Left cardiac atrium (tissue), 4 donors: ENCODE measurements around the gene SSC4D. TPM values are rescaled to one million over a fixed set of nuclear protein-coding genes. Genes with fewer than 3 reads are reported as not detected.
A peak's percentile ranks its signal among the peaks of the same experiment; 100 is the strongest.
"Not testable (repeated sequence)": the region's sequence is repeated elsewhere in the genome, so short reads cannot be mapped to it uniquely, and the experiment has no call there.

Experiments used
- ATAC-seq, 2 donors: fragments of 200-7000 bp; cut with Tn5 transposase; one replicate each; pipeline ENCODE4 v1.9.1; 2020; ENCODE audit warnings: mild to moderate bottlenecking in 2 of 2, moderate library complexity in 2 of 2
- DNase-seq: peaks from one replicate; pipeline ENCODE4 v3.0.0-alpha.2; 2020
- intact Hi-C, 2 donors: fragments of 100-400 bp; cut with DNase I; formaldehyde crosslinking; loops; one replicate each; pipeline versions ENCODE4 v1.14.1 to v1.15.1; 2022 to 2023
- total RNA-seq, 2 donors: library from RNA; stranded (reverse); fragmentation: NEBNext Ultra II Directional; extraction: Animal tissue kit (Norgen Biotek cat#: 25700); gene quantifications; one replicate each; pipeline ENCODE4 v1.2.1, GENCODE V29; 2021
- donor health status: DM: no; HTN: yes; CAD: no.
- donor health status: DM: no; HTN: yes; CAD: no; lungs with severe emphysema.
- donor health status: DM: yes; HTN: yes; CAD: no.
- donor health status: Dilated cardiomyopathy.

Gene SSC4D
- total RNA-seq, 2 donors from 2014 or later: 0.55 to 1.4 TPM

DNA sequence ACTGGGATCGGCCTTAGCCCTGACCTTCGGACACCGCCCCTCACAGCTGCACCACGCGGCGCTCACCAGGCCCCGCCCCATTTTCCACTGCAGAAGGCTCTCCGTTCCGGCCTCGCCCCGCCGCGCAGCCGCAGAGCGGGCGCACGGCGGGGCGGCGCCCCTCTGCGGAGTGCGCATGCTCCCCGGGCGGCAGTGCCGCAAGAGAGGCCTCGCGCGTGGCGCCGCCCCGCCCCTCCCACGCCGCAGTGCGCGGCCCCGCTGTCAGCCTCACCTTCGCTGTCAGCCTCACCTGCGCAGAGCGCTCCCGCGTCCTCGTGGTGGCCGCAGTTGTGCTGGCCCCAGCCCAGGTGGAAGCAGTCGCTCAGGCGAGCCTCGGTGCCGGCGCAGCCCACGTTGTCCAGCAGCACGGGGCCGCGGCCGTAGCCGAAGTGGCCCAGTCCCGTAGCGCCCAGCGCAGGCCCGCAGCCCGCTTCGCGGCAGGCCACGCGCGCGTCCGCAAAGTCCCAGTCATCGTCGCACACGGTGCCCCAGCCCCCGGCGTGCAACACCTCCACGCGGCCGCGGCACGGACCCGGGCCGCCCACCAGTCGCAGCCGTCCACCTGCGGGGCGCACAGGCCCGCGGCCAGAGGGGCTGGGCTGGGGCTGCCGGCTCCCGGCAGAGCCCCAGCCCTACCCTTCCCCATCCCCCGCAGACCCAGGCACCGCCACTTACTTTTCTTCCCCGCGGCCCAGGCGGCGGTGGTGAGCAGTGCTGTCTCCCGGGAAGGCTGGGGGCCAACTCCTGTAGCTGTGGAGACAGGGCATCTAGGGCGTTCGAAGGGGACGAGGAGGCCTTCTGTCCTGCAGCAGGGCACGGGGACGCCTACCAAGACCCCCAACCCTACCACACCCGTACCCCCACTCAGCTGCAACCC, 16.1 kb downstream of the SSC4D start:
- peak; percentile 96 for DNase-seq
- ATAC-seq: peak; percentile 93 to 94
- intact Hi-C loops: no loop called here

DNA sequence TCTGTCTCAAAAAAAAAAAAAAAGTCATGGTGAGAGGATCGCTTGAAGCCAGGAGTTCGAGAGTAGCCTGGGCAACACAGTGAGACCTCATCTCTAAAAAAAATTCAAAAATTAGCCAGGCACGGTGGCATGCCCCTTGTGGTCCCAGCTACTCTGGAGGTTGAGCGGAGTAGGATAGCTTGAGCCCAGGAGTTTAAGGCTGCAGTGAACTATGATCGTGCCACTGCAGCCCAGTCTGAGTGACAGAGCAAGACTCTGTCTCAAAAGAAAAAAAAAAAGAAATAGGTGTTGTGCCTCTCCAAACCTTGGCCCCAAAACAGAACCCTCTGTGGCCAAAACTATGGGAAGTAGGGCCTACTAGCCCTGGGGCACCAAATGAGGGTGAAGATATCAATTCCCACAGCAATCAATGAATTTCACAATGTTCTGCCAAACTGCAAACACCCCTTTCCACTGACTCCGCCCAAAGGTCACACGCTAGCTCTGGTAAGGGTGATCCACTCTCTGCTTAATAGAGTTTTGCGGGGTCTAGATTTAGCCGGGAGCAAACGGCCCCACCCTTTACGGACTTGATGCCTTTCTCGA, 16.9 kb downstream of the SSC4D start:
- intact Hi-C loops: no loop called here

DNA sequence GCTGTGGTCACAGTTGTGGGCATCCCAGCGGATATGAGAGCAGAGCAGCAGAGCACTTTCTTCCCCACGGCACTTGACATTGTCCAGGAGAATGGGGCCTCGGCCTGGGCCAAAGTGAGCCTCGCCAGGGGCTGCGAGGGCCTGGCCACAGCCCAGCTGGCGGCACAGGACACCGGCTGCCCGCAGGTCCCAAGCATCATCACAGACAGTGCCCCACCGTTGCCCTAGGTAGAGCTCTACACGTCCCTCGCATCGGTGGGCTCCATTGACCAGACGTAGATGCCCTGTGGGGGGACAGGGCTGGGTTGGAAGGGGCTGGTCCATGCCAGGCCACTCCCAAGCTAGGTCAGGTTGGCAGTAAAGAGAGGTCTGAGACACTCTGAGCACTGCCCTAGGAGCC, 19.4 kb downstream of the SSC4D start:
- intact Hi-C loops: no loop called here
- DNase-seq (no peak), ATAC-seq (no peak)

More for the DNA sequence above, 16.9 kb downstream of the SSC4D start:
- no peak for DNase-seq
- ATAC-seq: no peak

DNA sequence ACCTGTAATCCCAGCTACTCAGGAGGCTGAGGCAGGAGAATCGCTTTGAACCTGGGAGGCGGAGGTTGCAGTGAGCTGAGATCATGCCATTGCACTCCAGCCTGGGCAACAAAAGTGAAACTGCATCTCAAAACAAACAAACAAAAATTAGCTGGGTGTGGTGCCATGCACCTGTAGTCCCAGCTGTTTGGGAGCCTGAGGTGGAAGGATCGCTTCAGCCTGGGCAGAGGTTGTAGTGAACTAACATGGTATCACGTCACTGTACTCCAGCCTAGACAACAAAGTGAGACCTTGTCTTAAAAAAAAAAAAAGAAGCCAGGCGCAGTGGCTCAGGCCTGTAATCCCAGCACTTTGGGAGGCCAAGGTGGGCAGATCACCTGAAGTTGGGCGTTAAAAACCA, 21.7 kb downstream of the SSC4D start:
- ATAC-seq, DNase-seq, intact Hi-C loops: not testable (repeated sequence)

DNA sequence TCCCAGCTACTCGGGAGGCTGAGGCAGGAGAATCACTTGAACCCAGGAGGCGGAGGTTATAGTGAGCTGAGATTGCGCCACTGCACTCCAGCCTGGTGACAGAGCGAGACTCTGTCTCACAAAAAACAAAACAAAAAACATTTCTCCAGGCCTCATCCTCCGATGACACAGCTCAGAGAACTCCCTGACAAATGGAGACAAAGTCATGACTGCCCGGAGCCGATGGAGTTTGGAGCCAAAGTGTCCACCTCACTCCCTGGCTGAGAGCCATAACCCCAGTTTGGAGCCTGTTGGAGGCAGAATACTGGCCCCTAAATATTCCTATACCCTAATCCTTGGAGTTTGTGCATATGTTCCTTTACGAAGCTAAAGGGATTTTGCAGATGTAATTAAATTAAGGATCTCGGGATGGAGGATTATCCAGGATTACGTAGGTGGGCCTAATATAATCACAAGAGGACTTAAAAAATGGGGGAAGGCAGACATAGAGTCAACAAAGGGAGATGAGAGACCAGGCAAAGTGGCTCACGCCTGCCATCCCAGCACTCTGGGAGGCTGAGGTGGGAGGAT, 22.7 kb downstream of the SSC4D start:
- intact Hi-C loops: no loop called here
- ATAC-seq: no peak

DNA sequence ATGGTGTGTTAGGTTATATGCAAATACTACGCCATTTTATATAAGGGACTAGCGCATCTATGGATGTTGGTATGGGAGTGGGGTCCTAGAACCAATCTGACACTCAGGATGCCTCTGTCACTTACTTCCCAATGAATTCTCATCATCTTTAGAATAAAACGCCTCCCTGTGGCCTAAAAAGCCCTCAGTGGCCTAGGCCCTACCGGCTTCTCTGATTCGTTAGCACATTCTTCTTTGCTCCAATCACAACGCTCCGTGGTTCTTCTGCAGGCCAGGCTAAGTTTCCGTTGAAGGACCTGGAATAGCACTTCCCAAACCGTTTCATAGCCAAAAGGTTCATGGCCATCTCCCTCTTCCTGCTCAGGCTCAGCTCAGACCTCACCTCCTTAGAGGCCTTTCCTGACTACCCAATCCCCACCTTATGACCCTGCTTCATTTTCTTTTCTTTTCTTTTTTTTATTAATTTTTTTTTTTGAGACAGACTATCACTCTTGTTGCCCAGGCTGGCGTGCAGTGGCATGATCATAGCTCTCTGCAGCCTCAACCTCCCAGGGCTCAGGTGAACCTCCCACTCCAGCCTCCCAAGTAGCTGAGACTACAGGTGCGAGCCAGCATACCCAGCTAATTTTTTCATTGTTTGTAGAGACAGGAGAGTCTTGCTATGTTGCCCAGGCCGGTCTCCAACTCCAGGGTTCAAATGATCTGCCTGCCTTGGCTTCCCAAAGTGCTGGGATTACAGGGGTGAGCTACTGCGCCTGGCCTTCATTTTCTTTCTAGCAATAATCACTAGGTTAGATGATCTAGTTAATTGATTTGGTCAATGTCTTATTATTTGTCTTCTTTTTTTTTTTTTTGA, 26.2 kb downstream of the SSC4D start:
- ATAC-seq (no peak), DNase-seq (no peak)
- intact Hi-C loops: no loop called here

More for the DNA sequence above, 22.7 kb downstream of the SSC4D start:
- DNase-seq: no peak

DNA sequence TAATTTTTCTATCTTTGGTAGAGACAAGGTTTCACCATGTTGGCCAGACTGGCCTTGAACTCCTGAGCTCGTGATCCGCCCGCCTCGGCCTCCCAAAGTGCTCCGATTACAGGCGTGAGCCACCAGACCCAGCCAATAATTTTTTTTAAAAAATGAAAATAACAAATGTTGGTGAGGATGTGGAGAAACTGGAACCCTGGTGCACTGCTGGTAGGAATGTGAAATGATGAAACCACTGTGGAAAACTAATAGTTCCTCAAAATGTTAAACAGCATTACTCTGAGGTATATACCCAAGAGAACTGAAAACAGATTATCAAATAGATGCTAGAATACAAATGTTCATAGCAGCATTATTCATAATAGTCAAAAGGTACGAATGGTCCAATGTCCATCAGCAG, 27.7 kb downstream of the SSC4D start:
- intact Hi-C loops: no loop called here
- DNase-seq (no peak), ATAC-seq (no peak)

DNA sequence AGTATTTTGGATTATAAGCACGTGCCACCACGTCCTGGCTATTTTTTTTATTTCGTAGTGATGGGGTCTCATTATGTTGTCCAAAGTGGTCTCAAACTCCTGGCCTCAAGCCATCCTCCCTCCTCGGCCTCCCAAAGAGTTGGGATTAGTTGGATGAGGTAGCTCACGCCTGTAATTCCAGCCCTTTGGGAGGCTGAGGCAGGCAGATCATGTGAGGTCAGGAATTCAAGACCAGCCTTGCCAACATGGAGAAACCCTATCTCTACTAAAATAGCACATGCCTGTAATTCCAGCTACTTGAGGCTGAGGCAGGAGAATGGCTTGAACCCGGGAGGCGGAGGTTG, 28.9 kb downstream of the SSC4D start:
- ATAC-seq: no peak
- no peak for DNase-seq
- intact Hi-C loops: no loop called here

DNA sequence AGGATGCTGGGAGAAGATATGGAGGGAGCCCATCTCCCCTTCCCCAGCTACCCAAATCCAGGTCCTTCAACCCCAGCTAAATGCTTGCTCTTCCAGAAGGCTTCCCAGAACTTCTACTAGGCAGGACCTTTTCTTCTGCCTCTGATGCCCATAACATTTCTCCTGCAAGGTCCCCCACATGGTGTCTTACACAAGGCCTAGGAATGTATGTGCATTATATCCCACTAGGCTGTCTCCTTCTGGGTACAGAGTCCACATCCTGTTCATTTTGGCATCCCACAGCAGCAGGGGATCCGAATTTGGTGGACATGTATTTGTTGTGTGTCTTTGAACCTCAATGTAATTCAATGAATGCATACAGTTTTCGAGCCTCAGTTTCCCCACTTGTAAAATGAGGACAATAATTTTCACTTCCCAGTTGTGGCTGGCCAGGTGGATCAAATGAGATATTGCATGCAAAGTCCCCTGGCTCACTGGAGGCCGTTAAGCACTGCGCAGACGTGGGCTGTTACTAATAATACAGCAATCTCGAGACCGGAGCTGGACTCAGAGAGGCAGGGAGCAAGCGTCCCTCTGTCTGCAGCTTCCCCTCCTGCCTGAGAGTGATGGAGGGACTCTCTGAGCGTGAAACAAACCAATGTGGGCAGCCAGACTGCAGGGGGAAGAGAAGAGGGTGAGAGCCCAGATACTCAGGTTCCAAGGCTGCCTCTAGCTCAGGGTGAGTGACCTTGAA, 32.1 kb downstream of the SSC4D start:
- DNase-seq (no peak), ATAC-seq (no peak)
- intact Hi-C loops: no loop called here

DNA sequence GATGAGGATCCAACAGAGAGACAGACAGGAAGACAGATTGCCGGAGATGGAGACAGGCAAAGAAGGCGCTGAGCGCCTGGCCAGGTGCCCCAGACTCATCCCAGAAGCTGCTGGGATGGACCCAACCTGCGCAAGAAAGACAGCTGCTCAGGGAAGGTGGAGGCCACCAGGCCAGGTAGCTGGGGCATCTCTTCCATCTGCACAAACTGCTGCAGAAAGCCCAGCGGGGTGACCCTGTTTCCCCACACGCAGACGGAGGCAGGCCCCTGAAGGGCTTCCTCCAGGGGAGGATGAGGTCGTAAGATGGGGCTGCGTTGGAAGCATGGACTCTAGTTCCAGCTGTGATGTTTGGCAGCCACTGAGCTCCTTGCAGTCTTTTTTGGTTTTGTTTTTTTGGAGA, 34.2 kb downstream of the SSC4D start:
- ATAC-seq: no peak
- intact Hi-C loops: no loop called here
- DNase-seq: no peak

DNA sequence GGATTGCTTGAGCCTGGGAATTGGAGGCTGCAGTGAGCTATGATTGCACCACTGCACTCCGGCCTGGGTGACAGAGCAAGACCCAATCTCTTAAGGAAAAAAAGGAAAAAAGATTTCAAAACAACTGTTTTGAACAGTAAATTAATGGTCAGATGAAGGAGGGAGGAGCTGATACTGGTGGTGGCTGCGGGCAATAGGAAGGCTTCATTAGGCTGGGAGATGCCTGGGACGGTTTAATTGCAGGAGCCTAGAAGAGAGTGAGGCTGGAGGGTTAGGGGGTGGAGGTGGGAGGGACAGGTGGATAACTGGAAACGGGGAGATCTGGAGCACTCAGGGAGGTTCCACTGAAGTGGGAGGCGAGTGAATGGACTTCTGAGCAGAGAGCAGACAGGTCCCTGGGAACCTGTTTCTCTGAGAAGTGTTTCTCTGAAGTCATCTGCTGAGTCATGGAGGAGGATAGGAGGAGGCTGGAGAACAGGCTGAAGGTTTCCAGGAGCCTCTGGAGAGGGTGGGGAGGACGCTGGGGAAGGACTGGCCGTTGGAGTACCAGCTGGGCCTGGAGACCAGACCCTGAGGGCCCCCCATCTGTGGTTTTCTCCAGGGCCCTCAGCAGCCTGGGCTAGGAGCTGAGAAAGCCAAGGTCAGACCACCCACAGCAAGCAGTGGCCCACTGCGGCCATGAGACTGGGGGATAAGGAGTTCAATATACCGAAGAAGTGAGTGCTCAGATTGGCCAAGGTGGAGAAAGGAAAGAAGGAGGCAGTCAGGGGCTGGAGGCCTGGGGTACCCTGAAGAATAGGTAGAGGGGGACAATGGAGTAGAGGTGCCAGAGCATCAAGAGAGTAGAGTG, 36.3 kb downstream of the SSC4D start:
- ATAC-seq (peak in 1 of 2 donors; percentile 80), DNase-seq (no peak)
- intact Hi-C loops: no loop called here

DNA sequence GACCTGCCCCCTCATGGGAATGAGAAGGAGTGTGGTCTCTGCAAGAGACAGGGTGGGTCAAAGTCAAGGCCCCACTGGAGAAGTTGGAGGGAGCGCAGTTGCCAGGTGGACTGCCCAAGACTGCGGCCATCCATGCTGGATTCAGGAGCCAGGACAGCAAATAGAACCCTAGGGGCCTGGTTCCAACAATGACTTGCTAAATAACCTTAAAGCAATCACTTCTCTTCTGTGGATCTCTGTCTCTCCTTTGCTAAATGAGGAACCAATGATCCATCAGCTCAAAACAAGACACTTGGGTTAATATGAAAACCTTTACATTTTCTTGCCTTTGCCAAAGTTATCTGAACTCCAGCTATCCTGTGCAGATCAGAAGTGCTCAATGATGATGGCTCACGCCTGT, 38.1 kb downstream of the SSC4D start:
- DNase-seq: no peak
- intact Hi-C loops: no loop called here
- no peak for ATAC-seq

DNA sequence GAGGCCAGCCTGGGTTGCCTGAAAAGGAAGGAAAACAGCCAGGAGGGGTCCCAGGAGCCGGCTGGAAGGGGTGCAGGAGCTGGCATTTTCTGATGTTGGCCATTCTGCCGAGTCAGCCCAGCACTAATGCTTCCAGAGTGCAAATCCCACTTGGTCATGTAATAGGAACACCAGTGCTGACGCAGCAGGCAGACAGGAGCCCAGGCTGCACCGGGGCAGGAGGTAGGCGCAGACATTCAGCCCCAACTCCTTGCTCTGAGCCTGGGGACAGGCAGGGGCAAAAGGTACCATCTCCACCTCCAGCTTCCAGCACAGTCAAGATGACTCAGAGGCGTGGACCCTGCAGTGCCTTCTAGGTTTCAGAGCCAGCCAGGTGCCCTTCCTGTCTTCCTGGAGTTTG, 40.5 kb downstream of the SSC4D start:
- ATAC-seq: no peak
- intact Hi-C loops: no loop called here
- DNase-seq: no peak

DNA sequence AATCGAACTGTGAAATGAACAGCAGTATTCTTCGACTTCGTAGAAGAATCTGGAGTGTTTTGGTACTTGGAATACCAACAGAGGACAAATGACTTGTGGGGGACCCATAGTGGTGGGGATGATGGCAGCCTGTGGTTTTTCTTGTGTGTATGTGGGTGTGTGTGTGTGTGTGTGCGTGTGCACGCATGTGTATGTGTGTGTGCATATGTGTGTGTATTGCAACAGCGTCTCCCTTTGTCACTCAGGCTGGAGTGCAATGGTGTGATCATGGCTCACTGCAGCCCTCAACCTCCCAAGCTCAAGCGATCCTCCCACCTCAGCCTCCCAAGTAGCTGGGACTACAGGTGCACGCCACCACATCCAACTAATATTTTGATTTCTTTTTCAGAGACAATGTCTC, 41.3 kb downstream of the SSC4D start:
- DNase-seq (no peak), ATAC-seq (no peak)
- intact Hi-C loops: no loop called here

DNA sequence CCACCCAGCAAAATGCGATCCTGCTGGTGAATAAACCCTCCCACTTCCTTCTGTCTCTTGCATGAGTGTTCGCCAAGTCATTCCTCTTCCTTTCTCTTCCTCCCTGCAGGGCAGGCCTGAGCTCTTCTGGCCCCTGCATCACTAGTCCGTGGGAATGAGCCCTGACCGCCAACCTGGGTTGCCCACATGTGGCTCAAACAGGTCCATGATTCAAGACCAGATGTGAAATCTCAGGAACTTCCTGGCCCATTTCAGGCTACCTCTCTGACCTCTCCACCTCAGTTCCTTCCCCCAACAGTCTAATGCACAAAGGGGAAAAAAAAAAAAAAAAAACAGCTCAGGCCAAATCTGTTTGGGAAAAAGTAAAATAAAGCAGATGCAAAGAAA, 45.3 kb downstream of the SSC4D start:
- ATAC-seq: peak in 1 of 2 donors; percentile 17

DNA sequence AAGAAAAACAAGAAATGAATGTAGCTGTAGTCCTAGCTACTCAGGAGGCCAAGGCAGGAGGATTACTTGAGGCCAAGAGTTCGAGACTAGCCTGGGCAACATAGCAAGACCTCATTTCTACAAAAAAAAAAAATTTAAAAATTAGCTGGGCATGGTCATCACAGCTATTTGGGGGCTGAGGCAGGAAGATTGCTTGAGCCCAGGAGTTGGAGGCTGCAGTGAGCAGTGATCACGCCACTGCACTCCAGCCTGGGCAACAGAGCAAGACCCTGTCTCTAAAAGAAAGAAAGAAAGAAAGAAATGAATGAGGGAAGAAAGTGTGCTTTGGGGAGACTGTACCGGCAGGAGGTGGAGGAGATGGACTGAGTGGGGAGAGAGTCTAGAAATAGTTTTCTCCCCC, 45.7 kb downstream of the SSC4D start:
- ATAC-seq, intact Hi-C loops, DNase-seq: not testable (repeated sequence)

More for the DNA sequence above, 45.3 kb downstream of the SSC4D start:
- intact Hi-C loops: no loop called here
- no peak for DNase-seq

DNA sequence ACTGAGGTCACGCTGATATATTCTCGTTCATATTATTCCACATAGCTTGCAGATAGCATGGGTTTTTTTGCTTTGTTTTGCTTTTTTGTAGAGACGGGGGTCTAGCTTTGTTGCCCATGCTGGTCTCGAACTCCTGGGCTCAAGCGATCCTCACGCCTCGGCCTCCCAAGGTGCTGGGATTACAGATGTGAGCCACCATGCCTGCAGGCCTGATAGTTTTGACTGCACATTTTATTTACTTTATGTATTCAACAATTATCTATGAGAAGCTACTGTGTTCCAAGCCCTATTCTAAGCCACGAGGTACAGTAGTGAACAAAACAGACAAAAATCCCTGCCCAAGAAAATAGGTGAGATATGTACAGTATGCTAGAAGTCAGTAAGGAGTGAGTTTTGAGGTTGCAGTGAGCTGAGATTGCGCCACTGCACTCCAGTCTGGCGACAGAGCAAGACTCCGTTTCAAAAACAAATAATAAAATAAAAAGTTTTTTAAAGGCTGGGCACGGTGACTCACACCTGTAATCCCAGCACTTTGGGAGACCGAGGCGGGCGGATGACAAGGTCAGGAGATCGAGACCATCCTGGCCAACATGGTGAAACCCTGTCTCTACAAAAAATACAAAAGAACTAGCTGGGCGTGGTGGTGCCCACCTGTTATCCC, 49.4 kb downstream of the SSC4D start:
- intact Hi-C loops: loop anchor here (2.0 kb wide), 1 partner anchor 41 kb away; no protein-coding TSS in a partner anchor
- DNase-seq: no peak
- ATAC-seq: no peak
